OCI-LY3 (cell line): ENCODE data around the gene CDHR5.

ENCODE experiments used
- EZH2phosphoT487 ChIP-seq: fragments of 200-600 bp; shearing (Covaris generic); IDR thresholded peaks from 2 replicates; pipeline ENCODE4 v1.6.1; 2018; ENCODE audit warnings: antibody characterized with exemption, mixed run types, low read depth
- TF ChIP-seq, protein P1 (sequence below): fragments of 200-600, 300-600 bp; sonication (generic); IDR thresholded peaks from 2 replicates; pipeline ENCODE4 v1.5.1; 2014; ENCODE audit warnings: antibody characterized with exemption, low read length, low read depth

DNA sequence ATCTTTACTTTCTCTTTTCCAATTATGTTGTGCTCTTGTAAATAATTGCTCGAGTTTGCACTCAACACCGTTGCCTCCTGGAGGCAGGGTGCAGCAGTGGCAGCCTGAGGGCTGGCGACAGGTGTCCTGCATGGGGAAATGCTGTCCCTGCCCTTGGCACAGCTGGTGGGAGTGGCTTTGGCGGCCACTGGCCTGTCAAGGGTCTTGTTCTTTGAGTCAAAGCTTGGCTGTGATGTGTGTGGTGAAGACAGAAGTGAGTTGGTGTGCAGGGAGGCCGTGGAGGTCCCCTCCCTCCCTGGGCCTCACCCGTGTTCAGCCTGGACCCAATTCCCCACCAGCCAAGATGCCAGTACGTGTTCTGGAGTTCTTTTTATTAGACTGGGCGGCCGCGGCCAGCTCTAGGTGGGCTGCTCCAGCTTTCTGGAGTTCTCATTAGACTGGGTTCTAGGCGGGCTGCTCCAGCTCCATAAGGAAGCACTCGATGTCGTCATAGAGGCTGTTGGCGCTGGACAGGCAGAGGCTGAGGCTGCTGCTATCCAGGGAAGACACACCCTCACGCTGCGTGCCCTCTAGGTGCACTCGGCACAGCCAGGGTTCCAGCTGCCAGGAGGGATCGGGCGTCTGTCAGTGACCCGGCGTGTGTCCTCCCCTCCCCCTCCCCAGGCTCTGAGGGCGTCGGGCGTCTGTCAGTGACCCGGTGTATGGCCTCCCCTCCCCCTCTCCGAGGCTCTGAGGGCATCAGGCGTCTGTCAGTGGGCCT, 12.4 kb downstream of the CDHR5 start:
- TF ChIP-seq, protein P1, sequence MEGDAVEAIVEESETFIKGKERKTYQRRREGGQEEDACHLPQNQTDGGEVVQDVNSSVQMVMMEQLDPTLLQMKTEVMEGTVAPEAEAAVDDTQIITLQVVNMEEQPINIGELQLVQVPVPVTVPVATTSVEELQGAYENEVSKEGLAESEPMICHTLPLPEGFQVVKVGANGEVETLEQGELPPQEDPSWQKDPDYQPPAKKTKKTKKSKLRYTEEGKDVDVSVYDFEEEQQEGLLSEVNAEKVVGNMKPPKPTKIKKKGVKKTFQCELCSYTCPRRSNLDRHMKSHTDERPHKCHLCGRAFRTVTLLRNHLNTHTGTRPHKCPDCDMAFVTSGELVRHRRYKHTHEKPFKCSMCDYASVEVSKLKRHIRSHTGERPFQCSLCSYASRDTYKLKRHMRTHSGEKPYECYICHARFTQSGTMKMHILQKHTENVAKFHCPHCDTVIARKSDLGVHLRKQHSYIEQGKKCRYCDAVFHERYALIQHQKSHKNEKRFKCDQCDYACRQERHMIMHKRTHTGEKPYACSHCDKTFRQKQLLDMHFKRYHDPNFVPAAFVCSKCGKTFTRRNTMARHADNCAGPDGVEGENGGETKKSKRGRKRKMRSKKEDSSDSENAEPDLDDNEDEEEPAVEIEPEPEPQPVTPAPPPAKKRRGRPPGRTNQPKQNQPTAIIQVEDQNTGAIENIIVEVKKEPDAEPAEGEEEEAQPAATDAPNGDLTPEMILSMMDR = no peak
- no peak for TF ChIP-seq EZH2phosphoT487
